ENCODE results near the gene TRAF3. TPM values are rescaled to one million over a fixed set of nuclear protein-coding genes. Genes with fewer than 3 reads are reported as not detected.
"Not testable (repeated sequence)": the region's sequence is repeated elsewhere in the genome, so short reads cannot be mapped to it uniquely, and the experiment has no call there.

Gene TRAF3
- total RNA-seq, 6 experiments from 2014 or later: 19.9 to 28.8 (median 22.6) TPM

DNA sequence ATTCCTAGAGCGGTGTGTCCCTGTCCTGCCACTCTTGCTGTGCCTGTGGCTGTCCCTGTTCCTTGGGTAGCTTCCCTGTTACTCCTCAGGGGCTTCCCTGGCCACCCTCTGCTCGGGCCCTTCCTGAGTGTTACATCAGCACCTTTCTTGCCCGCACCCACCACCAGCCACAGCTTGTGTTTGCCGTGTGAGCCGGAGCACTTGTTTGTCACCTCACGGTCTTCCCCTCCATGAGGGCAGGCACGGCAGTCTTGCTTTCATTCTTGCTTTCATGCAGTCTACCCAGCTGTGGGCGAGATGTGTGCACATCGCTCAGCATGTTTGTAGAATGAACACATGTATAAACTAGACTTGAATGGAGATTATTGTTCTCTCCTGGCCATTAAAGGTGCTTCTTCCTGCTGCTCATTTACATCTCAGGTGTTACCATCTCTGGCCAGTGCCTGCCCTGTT, 42.0 kb downstream of the TRAF3 start:
- peaks cover 35% of the 10 kb centered on the region for H3K4me1 Mint-ChIP-seq (ENCODE audit: low read depth)
- no peak overlapping the region for H3K27ac Mint-ChIP-seq
- H3K4me3 Mint-ChIP-seq: no peak overlapping the region
- no peaks in the 10 kb centered on the region for H3K36me3 Mint-ChIP-seq (ENCODE audit: low read depth)
- TF ChIP-seq, protein P1, sequence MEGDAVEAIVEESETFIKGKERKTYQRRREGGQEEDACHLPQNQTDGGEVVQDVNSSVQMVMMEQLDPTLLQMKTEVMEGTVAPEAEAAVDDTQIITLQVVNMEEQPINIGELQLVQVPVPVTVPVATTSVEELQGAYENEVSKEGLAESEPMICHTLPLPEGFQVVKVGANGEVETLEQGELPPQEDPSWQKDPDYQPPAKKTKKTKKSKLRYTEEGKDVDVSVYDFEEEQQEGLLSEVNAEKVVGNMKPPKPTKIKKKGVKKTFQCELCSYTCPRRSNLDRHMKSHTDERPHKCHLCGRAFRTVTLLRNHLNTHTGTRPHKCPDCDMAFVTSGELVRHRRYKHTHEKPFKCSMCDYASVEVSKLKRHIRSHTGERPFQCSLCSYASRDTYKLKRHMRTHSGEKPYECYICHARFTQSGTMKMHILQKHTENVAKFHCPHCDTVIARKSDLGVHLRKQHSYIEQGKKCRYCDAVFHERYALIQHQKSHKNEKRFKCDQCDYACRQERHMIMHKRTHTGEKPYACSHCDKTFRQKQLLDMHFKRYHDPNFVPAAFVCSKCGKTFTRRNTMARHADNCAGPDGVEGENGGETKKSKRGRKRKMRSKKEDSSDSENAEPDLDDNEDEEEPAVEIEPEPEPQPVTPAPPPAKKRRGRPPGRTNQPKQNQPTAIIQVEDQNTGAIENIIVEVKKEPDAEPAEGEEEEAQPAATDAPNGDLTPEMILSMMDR (IDR thresholded peaks at IDR 0.05): no peak
- H3K9me3 Mint-ChIP-seq: no peaks in the 10 kb centered on the region
- no peak for DNase-seq
- H3K27me3 Mint-ChIP-seq (ENCODE audit: insufficient read depth): no peaks in the 10 kb centered on the region; the same call in 1 of the 2 replicates

DNA sequence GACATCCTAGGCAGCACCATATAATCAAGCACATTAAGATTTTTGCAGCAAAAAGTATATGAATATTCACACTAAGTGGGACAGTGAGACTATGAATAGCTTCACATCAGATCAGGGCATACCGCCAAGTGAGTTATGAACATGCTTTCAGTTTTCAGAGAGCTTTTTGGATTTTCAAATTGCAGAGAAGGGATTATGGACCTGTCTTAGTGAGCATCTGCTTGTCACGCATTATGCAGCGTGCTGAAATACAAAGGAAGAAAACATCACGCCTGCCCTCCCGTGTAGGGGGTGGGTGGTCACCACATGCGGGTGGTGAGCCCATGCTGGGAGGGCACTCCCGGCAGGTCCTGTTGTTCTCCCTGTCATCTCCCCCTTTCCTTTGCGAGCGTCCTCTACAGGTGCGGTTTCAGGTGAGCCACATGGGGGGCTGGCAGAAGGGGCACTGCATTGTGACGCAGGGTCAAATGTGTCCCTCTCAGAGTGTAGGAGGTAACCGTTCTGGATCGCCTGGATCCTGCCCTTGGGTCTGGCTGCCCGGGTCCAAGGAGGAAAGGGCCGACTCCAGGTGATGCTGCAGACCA, 42.6 kb downstream of the TRAF3 start:
- no peaks in the 10 kb centered on the region; the same call in 1 of the 2 replicates for H3K27me3 Mint-ChIP-seq (ENCODE audit: insufficient read depth)
- no peak overlapping the region for H3K4me3 Mint-ChIP-seq
- no peak for DNase-seq
- no peak overlapping the region; the same call in 1 of the 2 replicates for H3K27ac Mint-ChIP-seq
- no peaks in the 10 kb centered on the region for H3K9me3 Mint-ChIP-seq
- H3K4me1 Mint-ChIP-seq (ENCODE audit: low read depth): peaks cover 41% of the 10 kb centered on the region
- H3K36me3 Mint-ChIP-seq (ENCODE audit: low read depth): no peaks in the 10 kb centered on the region
- TF ChIP-seq, protein P1 (IDR thresholded peaks at IDR 0.05): no peak

- TF ChIP-seq, protein P1 (IDR thresholded peaks at IDR 0.05): no peak
- Mint-ChIP-seq H3K4me3 (no peak overlapping the region), H3K4me1 (ENCODE audit: low read depth) (peaks cover 56% of the 10 kb centered on the region), H3K36me3 (ENCODE audit: low read depth) (no peaks in the 10 kb centered on the region), H3K9me3 (no peaks in the 10 kb centered on the region), H3K27ac (no peak overlapping the region), H3K27me3 (ENCODE audit: insufficient read depth) (no peaks in the 10 kb centered on the region; the same call in 1 of the 2 replicates)
- DNase-seq: no peak
Measured at GRCh38 chr14:102821252-102821651, 44.0 kb downstream of the TRAF3 start.

- Mint-ChIP-seq H3K27me3 (ENCODE audit: insufficient read depth) (no peaks in the 10 kb centered on the region; the same call in 1 of the 2 replicates), H3K27ac (no peak overlapping the region), H3K4me1 (ENCODE audit: low read depth) (peaks cover 57% of the 10 kb centered on the region), H3K36me3 (ENCODE audit: low read depth) (no peaks in the 10 kb centered on the region), H3K4me3 (no peak overlapping the region), H3K9me3 (no peaks in the 10 kb centered on the region)
- TF ChIP-seq, protein P1 (IDR thresholded peaks at IDR 0.05): no peak
- DNase-seq: no peak
Measured at GRCh38 chr14:102822311-102822863, 45.1 kb downstream of the TRAF3 start.

DNA sequence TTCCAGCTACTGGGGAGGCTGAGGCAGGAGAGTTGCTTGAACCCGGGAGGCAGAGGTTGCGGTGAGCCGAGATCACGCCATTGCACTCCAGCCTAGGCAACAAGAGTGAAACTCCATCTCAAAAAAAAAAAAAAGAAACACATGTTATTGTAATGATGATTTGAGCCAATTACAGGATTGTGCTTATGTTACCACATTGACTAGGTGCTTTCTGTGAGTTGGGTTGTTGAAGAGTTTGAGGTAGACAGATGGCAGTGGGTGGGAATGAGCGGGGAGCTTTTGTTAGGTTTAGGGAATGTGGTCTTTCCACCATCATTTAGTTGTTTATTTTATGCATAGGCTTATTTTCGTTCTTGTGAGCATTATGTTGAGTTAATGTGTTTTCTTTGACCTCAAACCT, 45.6 kb downstream of the TRAF3 start:
- peaks cover 54% of the 10 kb centered on the region for H3K4me1 Mint-ChIP-seq (ENCODE audit: low read depth)
- H3K4me3 Mint-ChIP-seq; H3K27ac Mint-ChIP-seq; H3K9me3 Mint-ChIP-seq; H3K36me3 Mint-ChIP-seq (ENCODE audit: low read depth); DNase-seq; H3K27me3 Mint-ChIP-seq (ENCODE audit: insufficient read depth): not testable (repeated sequence)

DNA sequence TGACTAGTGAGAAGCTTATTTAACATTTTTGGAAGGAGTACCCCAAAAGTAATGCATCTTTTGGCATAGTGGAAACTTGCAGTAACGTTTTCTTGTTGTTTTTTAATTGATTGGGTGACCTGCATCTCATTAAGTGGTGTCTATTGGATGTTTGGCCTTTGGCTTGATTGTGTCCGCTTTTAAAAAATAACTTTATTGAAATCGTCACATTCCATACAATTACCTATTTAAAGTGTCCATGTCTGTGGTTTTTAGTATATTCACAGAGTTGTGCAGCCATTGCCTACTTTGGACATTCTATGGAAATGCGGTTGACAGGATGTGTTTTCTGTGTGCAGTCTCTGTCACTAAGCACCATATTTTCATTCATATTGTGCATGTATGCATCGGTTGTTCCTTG, 46.3 kb downstream of the TRAF3 start:
- Mint-ChIP-seq H3K36me3 (ENCODE audit: low read depth) (no peaks in the 10 kb centered on the region), H3K27ac (no peak overlapping the region), H3K9me3 (no peaks in the 10 kb centered on the region), H3K4me1 (ENCODE audit: low read depth) (peaks cover 48% of the 10 kb centered on the region), H3K4me3 (no peak overlapping the region), H3K27me3 (ENCODE audit: insufficient read depth) (no peaks in the 10 kb centered on the region)
- no peak for DNase-seq
- TF ChIP-seq, protein P1 (IDR thresholded peaks at IDR 0.05): no peak
